HG03175 (cell line): ENCODE data around the gene PARD6G.
"Not testable (repeated sequence)": the region's sequence is repeated elsewhere in the genome, so short reads cannot be mapped to it uniquely, and the experiment has no call there.

ENCODE experiments used
- ATAC-seq: cut with Tn5 transposase; IDR thresholded peaks from one replicate; pipeline ENCODE4 v1.9.1; 2021; ENCODE audit warnings: mild to moderate bottlenecking, moderate library complexity; ENCODE audit not compliant: unreplicated experiment

Gene PARD6G

GRCh38 chr18:80176334-80177073 lies 70.8 kb downstream of the PARD6G start:
- ATAC-seq: no peak

DNA sequence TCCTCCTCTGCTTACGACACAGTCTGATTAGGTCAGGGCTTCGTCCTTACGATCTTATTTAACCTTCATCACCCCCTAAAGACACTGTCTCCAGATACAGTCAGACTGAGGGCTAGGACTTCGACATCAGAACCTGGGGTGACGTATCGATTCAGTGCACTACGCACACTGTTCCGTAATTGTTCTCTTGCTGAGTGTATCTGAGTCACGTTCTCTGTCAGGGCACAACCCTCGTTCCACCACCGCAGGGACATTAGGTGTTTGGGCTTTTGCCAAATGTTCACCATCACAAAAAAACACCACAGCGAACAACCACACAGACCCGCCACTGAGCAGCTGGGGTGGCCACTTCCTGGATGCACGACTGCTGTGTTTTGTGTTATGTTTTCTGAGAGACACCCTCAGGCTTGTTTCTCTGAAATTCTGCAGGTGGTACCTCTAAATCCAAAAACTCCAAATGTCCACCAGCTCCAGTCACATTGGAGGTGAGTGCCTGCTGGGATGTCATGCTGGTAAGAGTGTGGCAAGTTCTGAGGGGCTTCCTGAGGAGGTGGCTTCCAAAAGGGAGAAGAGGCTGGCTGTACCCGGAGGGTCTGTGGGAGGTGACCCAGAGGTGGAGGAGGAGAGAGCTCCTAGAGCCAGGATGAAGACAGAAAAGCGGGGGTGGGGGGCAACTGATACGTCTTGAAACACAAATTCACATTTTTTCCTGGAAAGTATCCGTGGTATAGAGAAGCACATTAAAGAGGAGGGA lies 71.7 kb downstream of the PARD6G start:
- no peak for ATAC-seq

- ATAC-seq: no peak
Observed at GRCh38 chr18:80173060-80173459, 74.3 kb downstream of the PARD6G start.

DNA sequence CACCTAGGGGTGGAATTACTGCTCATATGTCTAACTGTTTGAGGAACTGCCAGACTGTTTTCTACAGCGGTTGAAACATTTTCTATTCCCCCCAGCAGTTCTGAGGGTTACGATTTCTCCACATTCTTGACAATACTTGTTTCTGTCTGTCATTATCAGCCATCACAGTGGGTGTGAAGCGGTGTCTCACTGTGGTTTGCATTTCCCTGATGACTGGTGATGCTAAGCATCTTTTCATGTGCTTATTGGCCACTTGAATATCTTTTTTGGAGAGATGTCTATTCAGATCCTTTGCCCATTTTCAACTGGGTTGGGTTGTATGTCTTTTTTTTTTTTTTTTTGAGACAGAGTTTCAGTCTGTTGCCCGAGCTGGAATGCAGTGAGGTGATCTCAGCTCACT lies 75.3 kb downstream of the PARD6G start:
- ATAC-seq: no peak

GRCh38 chr18:80171054-80171872 lies 76.1 kb downstream of the PARD6G start:
- no peak for ATAC-seq

- ATAC-seq: no peak
Observed at GRCh38 chr18:80170395-80171053, 76.8 kb downstream of the PARD6G start.

DNA sequence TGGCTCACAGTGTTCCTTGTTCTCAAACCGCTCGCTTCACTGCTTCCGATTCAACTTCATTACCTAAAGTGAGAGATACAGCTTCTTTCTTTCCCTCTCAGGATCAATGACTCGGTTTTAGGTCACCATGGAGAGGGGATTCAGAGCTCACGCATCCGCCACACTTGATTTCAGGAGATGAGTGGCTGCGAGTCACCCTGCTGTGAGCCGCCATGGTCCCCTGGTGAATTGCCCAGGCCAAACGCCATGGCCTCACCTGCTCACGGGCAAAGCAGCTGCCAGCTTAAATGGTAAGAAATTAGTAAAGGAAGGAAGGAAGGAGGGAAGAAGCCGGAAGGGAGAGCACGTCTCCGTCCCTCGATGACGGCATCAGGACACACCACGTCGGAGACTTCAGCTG lies 77.7 kb downstream of the PARD6G start:
- ATAC-seq: no peak

- ATAC-seq: no peak
Observed at GRCh38 chr18:80168982-80169381, 78.3 kb downstream of the PARD6G start.

DNA sequence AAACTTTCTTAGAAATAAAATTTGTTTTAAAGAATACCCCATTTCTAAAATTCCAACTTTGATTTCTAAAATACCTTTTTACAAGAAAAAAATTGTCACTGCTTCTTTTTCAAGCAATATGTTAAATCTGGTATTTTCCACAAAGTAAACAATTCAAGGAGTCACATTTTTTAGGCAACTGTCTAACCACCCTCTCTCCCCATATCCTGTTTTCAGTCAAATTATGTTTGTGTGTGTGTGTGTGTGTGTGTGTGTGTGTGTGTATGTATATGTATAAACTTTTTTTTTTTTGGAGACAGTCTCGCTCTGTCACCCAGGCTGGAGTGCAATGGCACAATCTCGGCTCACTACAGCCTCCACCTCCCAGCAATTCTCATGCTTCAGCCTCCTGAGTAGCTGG lies 79.0 kb downstream of the PARD6G start:
- no peak for ATAC-seq

GRCh38 chr18:80167931-80168330 lies 79.4 kb downstream of the PARD6G start:
- no peak for ATAC-seq

GRCh38 chr18:80167331-80167730 lies 80.0 kb downstream of the PARD6G start:
- ATAC-seq: no peak

GRCh38 chr18:80166725-80167124 lies 80.6 kb downstream of the PARD6G start:
- ATAC-seq: no peak

DNA sequence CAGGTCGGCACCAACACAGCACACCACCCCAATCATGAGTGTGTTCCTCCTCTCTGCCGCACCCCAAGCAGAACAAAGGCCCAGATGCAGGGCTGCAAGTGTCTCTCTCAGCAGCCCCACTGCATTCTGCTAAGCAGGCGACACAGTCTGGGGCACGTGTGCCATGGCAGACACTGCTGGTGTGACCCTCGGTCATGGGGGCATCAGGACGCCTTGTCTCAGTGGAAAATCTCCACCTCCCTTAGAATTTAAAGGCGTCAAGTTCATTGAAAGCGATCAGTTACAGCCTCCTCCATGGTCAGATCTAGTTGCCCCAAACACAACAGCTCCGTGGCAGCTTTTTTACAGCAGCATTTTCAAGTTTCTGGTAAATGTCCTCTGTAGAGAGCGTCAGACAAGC lies 81.1 kb downstream of the PARD6G start:
- ATAC-seq: no peak

GRCh38 chr18:80164727-80165355 lies 82.5 kb downstream of the PARD6G start:
- not testable (repeated sequence) for ATAC-seq

- ATAC-seq: no peak
Observed at GRCh38 chr18:80163183-80163582, 84.1 kb downstream of the PARD6G start.

DNA sequence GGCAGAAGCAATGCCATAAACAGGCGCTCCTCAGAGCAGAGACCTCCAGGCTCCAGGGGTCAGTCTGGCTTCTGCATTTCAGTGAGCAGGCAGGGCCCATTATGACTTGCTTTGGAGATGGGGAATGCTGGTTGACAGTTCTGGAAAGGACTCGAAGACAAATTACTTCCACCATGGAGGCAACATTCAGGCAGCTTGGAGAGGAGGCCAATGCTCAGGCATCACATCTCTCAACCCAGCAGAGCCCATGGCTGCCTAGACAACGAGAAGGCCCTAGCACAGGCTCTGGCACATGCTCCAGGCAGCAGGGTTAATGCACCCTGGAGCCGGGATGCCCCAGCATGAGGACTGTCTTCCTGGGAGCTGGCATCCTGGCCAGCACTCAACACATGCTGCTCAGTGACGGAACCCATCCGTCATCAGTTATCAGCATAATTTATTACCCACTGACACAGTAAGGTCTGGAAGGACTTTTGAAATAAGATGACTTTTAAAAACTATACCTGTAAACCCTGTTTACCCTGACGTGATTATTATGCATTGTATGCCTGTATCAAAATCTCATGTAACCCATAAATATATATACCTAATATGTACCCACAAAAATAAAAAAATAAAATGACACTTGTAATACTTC lies 85.4 kb downstream of the PARD6G start:
- no peak for ATAC-seq

DNA sequence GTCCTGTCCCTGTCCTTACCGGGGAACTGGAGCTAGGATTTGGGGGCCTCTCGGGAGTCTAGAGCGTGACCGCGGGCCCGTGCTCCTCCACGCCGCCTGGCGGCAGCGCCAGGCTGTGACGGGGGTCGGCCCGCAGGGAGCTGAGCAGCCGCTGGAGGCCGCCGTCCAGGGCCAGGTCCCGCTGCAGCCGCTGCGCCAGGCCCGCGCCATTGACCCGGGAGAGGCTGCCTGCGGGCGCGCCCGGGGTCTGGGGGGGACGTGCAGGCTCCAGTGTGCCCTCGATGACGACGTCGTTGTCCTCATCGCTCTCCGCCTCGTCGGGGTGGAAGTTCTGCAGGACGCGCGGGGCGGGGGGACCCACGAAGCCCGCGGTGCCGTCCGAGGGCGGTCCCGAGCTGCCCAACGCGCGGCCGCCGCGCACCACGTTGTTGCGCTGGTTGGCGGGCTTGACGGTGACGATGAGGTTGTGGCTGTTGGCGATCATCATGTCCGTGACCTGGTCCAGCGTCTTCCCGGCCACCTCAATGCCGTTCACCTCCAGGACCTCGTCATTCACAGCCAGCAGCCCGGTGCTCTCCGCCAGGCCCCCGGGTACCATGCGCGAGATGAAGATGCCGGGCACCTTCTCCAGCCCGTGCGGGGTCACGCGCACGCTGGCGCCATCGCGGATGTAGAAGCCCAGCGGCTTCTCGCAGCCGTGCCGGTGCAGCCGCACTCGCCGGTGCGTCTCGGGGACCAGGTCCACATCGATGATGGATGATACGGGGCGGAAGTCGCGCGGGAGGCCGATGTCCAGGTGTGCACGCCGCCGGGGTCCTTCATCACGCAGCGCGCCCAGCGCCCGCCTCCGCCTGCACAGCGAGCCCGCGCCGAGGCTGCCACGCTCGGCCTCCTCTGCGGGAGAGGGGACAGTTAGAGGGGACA lies 87.3 kb downstream of the PARD6G start:
- no peak for ATAC-seq

DNA sequence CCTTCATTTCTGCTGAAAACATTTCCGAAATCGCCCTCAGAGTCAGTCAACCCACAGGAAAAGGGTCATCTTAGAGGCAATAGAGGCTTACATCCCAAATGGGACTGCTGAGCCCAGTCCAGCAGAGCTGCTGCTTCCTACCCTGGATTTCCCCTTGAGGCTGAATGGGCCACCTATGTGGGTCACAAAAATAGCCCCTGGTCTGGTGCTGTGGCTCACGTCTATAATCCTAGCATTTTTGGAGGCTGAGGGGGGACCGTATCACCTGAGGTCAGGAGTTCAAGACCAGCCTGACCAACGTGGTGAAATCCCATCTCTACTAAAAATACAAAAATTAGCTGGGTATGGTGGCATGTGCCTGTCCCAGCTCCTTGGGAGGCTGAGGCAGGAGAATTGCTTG lies 88.9 kb downstream of the PARD6G start:
- ATAC-seq: no peak

- no peak for ATAC-seq
Observed at GRCh38 chr18:80157708-80158343, 89.5 kb downstream of the PARD6G start.
